ENCODE results near the gene AGBL1.

AGBL1 gene

GRCh38 chr15:86611417-86612040 lies 531.9 kb downstream of the AGBL1 start:
- Histone ChIP-seq H3K36me3 (ENCODE audit: low read length) (no peaks in the 10 kb centered on the region), H4K20me1 (ENCODE audit: low read depth, low read length) (no peaks in the 10 kb centered on the region), H3K4me3 (ENCODE audit: insufficient read depth, low read length, poor library complexity, severe bottlenecking) (no peak overlapping the region), H3K27me3 (ENCODE audit: low read length) (no peaks in the 10 kb centered on the region), H3K9me3 (ENCODE audit: insufficient read depth, low read length) (no peaks in the 10 kb centered on the region), H3K9me2 (replicated peaks; ENCODE audit: insufficient read depth, low read length) (no peaks in the 10 kb centered on the region), H2AFZ (ENCODE audit: low read depth, low read length, severe bottlenecking) (no peak overlapping the region), H3K79me2 (ENCODE audit: insufficient read depth, low read length) (no peaks in the 10 kb centered on the region), H3K27ac (ENCODE audit: low read depth, low read length) (no peak overlapping the region), H3F3A (ENCODE audit: insufficient read depth) (no peaks in the 10 kb centered on the region), H3K9ac (ENCODE audit: low read length) (no peak overlapping the region), H3K4me2 (ENCODE audit: low read depth, low read length, poor library complexity, severe bottlenecking) (no peak overlapping the region)
- TF ChIP-seq CTCF (IDR thresholded peaks at IDR 0.05; ENCODE audit: insufficient read depth, low read length, poor library complexity, severe bottlenecking): no peak
- no peak for TF ChIP-seq EZH2phosphoT487 (conservative IDR thresholded peaks at IDR 0.05; ENCODE audit: low read length)

- TF ChIP-seq EZH2phosphoT487 (conservative IDR thresholded peaks at IDR 0.05; ENCODE audit: low read length): no peak
- no peak for TF ChIP-seq CTCF (IDR thresholded peaks at IDR 0.05; ENCODE audit: insufficient read depth, low read length, poor library complexity, severe bottlenecking)
- Histone ChIP-seq H3F3A (ENCODE audit: insufficient read depth) (no peaks in the 10 kb centered on the region), H3K79me2 (ENCODE audit: insufficient read depth, low read length) (no peaks in the 10 kb centered on the region), H2AFZ (ENCODE audit: low read depth, low read length, severe bottlenecking) (no peak overlapping the region), H3K9ac (ENCODE audit: low read length) (no peak overlapping the region), H3K9me2 (replicated peaks; ENCODE audit: insufficient read depth, low read length) (no peaks in the 10 kb centered on the region), H3K27ac (ENCODE audit: low read depth, low read length) (no peak overlapping the region), H4K20me1 (ENCODE audit: low read depth, low read length) (no peaks in the 10 kb centered on the region), H3K4me2 (ENCODE audit: low read depth, low read length, poor library complexity, severe bottlenecking) (no peak overlapping the region), H3K9me3 (ENCODE audit: insufficient read depth, low read length) (no peaks in the 10 kb centered on the region), H3K27me3 (ENCODE audit: low read length) (no peaks in the 10 kb centered on the region), H3K36me3 (ENCODE audit: low read length) (no peaks in the 10 kb centered on the region), H3K4me3 (ENCODE audit: insufficient read depth, low read length, poor library complexity, severe bottlenecking) (no peak overlapping the region)
Observed at GRCh38 chr15:86615411-86615810, 535.7 kb downstream of the AGBL1 start.

GRCh38 chr15:86615816-86616215 lies 536.1 kb downstream of the AGBL1 start:
- Histone ChIP-seq H3K9me2 (replicated peaks; ENCODE audit: insufficient read depth, low read length) (no peaks in the 10 kb centered on the region), H3K9me3 (ENCODE audit: insufficient read depth, low read length) (no peaks in the 10 kb centered on the region), H4K20me1 (ENCODE audit: low read depth, low read length) (no peaks in the 10 kb centered on the region), H3K9ac (ENCODE audit: low read length) (no peak overlapping the region), H3K36me3 (ENCODE audit: low read length) (no peaks in the 10 kb centered on the region), H3K27ac (ENCODE audit: low read depth, low read length) (no peak overlapping the region), H2AFZ (ENCODE audit: low read depth, low read length, severe bottlenecking) (no peak overlapping the region), H3K4me2 (ENCODE audit: low read depth, low read length, poor library complexity, severe bottlenecking) (no peak overlapping the region), H3K79me2 (ENCODE audit: insufficient read depth, low read length) (no peaks in the 10 kb centered on the region), H3K4me3 (ENCODE audit: insufficient read depth, low read length, poor library complexity, severe bottlenecking) (no peak overlapping the region), H3F3A (ENCODE audit: insufficient read depth) (no peaks in the 10 kb centered on the region), H3K27me3 (ENCODE audit: low read length) (no peaks in the 10 kb centered on the region)
- TF ChIP-seq EZH2phosphoT487 (conservative IDR thresholded peaks at IDR 0.05; ENCODE audit: low read length) (no peak), CTCF (IDR thresholded peaks at IDR 0.05; ENCODE audit: insufficient read depth, low read length, poor library complexity, severe bottlenecking) (no peak)

Data from SU-DHL-6 (cell line).